G401.6 (cell line): Measurements from ENCODE around the gene ATF4.
A peak's percentile ranks its signal among the peaks of the same experiment; 100 is the strongest.
"Not testable (repeated sequence)": the region's sequence is repeated elsewhere in the genome, so short reads cannot be mapped to it uniquely, and the experiment has no call there.

Experiments used
- FAIRE-seq: peaks from 2 replicates; lab custom pipeline; 2012; peaks lifted over from hg19 to GRCh38; lab: Jason Lieb, UNC

ATF4 gene

DNA sequence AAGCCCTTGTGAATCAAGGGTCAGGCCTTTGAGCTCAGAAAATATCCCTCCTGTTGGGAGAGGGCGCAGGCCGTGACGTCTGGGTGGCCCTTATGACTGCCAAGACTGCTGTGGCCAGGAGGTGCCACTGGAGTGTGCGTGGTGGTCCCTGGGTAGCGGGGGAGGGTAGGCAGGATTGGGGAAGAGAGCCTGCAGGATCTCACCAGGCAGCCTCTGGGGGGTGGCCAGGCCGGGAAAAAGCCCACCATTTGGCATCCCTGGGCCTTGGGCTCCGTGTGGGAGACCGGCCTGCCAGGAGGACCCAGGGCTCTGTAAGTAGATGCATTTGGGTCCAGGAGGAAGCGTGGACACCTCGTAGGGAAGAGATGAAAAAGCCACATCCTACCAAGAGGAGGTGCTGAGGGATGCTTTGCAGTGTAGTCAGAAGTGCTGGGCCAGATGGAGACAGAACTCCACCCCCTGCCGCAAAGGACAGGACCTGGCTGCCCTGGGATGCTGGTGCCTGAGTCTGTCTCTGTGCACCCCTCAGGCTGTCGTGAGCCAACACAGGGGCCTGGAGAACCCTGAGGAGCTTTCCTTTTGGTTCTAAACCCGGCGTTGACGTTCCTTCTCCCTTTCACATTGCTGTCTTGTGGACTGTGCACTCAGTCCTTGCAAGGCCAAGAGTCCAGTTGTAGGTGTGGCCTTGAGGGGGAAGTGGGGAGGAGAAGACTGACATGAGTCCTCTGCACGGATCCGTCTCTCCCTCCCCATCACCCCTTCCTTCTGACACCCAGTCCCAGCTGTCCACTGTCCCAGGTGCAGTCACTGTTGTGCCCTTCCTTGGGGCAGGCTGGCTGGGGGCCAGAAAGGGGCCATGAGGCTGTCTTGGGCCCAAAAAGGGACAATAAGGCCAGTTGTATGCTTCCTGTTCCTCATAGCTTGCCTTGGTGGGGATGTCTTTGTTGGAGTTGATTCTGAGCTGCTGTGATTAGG lies 31.0 kb upstream of the ATF4 start:
- FAIRE-seq = no peak

DNA sequence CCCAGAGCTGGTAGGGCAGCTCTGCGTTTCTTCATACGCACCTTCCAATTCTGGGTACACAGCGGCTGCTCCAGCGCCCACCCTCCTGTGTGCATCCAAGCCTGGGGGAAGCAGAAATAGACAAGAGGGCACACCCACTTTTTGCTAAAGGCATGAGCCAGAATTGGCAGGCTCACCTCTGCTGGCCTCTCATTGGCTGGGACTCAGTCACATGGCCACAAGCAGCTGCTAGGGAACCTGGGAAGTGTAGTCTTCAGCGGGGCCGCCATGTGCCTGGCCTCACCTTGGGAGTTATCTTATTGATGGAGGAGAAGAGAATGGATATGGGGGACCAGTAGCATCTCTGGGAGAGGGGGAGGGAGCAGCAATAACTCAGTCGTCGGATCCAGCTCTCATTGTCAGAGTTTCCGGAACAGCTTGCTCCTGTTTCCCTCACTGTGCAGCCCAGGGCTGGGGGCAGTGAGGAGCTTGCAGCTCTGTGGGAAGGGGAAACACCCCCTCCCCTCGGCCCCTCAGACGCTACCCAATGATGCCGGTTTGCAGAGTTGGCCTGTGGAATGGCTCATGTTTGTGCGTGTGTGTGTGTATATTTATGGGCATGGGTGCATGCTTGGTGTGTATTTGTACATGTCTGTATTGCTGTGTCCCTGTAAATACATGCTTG lies 30.1 kb upstream of the ATF4 start:
- FAIRE-seq = peak; percentile 94

DNA sequence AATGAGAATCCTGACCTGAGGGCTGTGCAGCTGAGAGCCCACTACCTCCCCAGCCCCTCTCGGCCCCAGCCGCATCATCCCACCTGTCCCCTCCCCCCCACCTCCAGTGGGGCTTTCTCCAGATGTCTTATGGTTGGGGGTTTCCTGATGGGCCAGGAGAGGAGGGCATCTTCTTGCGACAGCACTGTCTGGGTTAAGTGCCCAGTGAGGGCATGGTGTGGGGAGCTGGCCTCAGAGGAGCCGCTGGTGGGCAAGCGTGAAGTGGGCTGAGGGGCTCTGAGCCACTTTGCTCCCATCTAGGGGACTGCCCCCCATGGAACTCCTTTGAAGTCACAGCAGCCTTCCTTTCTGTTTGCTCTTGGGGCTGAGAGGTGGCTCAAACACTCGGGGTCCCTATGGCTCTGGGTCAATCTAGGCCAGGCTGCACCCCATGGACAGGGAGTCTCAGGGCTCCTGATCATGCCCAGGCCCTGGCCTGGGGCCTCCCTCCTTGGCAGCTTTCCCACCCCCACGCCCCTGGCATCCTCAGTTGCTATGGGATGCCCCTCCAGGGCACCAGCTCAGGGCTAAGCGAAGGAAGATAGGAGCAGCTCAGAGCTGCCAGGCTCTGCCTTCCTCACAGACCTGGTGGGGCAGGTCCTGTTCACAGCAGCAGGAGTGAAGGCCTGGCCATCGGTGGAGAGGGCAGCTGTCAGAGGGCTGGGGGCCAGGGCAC lies 29.2 kb upstream of the ATF4 start:
- no peak for FAIRE-seq

DNA sequence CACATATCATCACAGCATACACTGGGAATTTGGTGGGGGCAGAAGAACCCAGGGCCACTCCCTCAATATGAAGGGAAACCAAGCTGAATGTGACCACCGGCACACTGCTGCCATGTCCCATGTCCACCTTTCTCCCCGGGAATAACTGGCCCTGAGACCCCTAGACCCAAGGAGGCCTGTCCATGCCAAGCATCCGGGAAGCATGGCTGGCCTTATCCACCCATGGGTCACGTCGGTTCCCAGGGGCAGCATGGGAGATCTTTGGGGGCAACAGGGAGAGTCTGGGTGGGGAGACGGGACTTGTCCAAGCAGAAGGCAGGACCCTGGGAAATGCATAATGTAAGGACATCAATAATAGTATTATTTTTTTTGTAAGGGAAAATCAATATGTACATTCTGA lies 28.7 kb upstream of the ATF4 start:
- FAIRE-seq = no peak

DNA sequence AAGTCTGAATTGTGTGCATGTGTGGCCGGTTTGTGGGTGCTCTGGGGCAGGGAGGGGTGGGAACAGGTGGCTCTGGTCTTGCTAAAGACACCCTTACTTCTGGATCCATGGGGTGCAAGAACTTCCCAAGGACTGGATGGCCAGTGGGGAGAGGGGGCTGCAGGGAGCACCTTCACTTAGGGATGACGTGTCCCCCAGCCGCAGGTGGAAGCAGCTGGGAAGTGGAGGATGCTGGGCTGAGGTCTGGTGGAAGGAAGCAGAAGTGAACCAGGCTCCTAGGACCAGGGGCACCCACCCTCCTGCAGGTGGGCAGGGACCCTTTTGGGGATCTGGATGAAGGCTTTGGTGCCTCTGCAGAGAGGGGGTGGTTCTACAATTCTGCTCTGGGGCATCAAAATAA lies 28.2 kb upstream of the ATF4 start:
- no peak for FAIRE-seq

DNA sequence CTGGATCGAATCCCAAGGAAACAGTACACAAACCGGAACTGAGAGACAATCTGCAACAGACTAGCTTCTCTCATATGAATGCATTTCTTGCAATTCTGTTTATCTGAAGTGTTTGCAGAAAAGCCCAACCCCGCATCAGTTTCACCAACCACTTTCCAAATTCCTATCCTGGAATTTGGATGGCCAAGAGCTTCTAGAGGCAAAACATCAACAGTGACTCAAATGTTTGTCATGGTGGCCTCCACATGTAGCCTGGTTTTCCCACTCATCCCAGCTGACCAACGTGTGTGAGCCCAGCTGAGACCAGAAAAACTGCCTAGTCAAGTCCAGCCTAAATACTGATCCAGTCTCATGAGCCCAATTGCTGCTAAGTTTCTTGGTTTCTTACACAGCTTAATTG lies 26.6 kb upstream of the ATF4 start:
- no peak for FAIRE-seq

DNA sequence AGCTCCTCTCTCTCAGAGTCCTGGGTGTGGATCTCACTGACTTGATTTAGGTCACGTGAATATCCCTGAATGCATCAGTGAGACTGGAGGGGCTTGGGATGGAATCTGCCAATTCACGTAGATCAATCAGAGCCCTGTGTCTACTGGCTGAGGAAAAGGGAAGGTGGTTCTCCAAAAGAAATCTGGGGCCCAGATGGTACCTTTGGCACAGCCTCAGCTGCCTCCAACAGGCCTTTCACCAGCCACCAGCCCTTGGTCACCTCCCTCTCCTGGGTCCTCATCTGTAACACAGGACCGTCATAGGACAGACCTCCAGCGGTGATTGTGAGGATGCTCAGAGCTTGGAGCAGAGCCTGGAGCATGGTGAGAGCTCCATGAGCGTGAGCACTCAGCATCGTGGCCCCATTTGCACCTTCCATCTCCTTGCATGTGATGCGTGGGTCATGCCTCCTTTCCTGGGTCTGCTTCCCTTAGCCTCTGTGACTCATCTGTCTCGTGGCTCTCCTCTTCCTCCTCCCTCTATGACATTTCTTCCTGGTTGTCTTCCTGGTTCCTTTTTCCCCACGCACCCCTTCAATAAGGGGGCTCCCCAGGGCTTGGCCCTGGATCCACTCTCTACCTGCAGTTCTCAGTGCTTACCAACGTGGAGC lies 25.8 kb upstream of the ATF4 start:
- no peak for FAIRE-seq

DNA sequence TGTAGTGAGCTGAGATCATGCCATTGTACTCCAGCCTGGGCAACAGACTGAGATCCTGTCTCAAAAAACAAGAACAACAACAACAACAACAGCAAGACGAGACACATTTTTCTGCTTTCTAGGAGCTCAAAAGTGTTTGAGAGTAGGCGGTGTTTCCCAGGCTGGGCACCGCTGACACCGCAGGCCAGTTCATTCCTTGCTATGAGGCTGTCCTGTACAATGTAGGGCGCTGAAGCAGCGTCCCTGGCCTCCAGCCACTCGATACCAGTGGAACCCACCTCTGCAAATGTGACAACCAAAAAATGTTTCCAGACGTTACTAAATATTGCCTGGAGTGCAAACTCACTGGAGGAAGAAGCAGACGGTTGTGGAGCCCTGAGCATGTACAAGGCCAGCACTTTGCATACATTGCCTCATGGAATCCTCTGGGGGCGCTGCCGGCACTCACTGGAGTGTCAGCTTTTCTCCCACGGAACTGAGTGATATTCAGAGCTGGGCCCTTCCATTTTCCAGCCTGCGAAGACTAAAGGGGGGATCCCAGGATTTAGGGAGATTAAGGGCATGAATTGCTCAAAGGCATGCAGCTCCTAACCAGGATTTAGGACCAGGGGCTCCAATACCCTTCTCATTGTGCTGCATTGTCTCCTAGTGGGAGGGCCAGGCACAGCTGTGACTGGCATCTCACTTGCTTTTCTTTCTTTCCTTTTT lies 24.1 kb upstream of the ATF4 start:
- FAIRE-seq = peak; percentile 71

DNA sequence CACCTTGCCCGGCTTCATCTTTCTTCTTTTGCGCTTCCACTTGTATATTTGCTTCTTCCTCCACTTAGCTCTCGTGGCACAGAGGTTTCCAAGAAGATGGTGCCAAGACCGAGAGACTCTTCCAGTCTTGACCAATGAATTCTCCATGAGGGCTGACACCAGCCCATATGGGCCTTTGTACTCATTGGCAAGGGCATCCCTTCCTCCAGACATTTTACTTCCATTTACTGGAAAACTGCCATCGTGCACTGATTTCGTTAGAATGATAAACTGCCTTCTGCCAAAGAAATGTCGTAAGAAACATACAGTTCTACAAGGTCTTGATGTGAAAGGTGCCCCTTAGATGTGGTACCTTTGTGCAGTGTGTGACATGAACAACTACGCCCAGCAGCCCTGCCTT lies 22.9 kb upstream of the ATF4 start:
- FAIRE-seq = no peak

DNA sequence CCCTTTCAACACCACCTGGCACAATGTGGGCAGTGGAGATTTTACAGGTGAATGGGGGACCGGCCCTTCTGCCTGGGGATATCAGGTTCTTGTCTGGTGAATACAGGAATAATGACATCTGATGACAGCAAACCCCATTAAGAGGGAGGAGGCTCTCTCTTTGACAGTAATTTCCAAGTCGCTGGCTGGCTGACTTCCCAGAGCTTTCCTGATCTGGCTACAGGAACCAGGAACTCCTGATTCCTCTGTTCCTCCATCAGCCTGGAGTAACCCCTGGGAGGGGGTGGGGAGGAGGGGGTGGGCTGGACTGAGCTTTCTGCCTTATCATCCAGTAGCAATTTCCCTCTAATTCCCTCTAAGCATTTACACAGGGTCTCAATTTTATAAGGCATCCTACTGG lies 22.0 kb upstream of the ATF4 start:
- FAIRE-seq = no peak

DNA sequence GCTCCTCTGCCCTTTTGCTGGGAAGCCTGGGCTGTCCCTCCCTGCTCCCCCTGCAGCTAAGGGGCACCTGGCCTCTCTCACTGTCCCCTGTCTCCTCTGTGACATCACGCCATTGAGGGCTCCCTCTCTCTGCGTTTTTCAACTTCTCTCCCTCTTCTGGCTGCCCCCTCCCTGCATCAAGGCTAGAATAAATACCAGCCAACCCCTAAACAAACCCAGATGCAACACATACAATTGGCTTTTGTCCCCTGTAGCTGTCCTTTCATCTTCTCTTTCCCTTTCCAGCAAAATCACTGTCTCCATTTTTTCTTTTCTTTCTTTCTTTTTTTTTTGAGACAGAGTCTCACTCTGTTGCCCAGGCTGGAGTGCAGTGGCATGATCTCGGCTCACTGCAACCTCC lies 21.6 kb upstream of the ATF4 start:
- no peak for FAIRE-seq

DNA sequence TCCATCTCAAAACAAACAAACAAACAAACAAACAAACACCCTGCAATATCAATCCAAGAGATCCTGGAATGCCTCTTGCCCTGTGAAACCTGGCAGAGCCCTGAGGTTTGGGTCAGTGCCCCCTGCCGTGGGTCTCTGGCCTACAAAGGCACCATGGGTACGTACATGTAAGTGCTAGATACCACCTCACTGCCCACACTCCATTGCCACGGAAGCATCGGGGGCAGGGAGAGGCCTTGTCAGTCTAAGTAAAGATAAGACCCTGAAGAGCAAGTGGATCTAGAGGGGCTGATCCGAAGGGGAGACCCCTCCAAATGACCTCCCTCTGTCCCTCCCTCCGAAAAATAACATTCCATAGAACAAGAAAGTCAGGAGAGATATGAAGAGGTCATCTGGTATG lies 20.3 kb upstream of the ATF4 start:
- FAIRE-seq = no peak

DNA sequence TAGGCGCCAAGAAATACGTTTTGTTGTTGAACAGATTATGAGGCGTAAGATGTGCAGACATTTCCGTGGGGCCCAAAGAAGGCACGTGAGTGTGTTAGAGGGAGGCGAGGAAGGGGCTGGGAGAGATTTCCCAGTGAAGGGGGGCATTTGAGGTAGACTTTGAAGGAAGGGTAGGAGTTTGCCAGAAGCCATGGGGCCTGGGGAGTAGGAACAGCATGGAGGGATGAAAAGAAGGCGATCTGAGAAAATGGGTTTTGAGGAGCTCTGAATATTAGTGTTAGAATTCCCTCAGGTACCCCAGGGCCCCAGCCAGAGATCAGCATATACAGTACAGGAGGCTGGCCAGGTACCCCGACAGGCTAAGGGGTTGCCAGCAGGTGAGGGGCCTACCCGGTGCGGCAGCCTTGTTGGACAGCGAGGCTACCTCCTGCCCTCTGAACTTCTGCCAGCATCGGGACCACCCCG lies 18.7 kb upstream of the ATF4 start:
- no peak for FAIRE-seq

DNA sequence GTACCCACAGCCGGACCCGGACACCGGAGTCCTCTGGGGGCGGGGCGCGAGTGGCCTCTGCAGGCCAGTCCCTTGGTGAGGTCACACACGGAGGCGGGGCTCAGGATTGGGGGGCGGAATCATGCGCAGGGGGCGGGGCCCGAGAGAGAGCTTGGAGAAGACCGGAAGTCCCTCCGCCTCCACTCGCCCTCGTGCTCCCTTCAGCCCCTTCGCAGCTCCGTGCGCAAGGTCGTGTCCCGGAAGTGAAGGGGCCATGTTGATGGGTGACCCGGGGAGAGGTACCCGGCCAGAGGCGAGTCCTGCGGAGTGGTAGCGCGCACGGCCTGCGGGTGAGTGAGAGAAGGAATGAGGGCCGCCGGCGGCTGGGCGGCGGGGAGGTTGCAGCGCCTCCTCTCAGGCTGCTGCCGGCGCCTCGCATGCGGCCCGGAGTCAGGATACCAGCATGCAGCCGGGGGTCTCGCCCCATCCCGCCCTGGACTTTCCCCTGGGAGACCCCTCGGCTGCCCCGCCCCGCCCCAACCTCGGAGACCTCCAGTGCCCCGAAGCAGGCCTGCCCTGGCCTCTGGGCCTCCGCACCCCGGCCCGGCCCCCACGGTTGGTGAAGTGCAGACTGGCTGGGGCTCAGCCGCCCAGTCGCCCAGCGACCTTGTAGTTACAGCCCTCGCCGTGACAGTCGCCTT lies 18.1 kb upstream of the ATF4 start, which contains the start of gene MIEF1:
Gene MIEF1, plus strand, starts transcription at position 182 of the 680 bp plus-strand sequence. CDS start 9,005 bp downstream, outside the sequence.
- FAIRE-seq = peak; percentile 97

DNA sequence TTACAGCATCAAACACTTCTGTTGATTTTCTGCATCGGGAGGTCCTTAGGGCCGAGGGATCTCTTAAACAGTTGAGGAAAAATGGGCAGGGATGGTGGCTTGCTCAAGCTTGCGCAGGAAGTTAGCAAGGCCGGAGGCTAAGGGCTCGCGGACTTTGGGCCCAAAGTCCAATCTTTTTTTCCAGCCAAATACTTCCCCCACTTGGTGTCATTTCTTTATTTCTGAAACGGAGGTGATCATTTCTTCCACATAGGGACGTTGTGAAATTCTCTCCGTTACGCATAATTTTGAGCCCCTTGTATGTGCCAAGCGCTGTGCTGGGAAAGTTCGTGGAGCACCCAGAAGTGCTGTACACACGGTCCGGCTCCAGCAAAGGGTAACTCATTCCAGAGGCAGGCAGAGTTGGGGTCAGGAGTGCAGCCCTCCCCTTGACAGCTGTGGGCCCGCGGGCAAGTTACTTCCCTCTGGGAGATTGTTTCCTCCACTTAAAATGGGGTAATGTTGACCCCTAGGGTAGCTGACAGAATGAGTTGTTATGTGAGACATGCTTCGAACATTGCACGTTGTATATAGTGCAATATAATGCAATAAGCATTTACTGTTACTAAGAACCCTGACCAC lies 17.5 kb upstream of the ATF4 start:
- FAIRE-seq = no peak

DNA sequence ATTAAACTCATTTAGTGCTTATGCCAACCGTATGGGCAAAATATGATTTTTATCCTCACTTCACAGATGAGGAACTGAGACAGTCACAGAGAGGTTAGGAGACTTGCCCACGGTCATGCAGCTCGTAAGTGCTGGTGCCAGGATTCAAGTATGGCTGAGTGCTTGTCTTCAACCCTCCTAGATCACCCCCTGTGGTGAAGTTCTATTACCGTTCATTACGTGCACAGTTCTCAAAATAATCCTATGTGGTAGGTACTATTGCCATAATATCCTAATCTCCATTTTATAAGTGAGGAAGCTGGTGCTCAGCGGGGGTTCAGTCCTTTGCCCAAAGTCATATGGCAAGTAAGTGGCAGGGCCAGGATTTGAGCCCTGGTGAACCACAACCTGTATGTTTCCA lies 16.7 kb upstream of the ATF4 start:
- FAIRE-seq = no peak

DNA sequence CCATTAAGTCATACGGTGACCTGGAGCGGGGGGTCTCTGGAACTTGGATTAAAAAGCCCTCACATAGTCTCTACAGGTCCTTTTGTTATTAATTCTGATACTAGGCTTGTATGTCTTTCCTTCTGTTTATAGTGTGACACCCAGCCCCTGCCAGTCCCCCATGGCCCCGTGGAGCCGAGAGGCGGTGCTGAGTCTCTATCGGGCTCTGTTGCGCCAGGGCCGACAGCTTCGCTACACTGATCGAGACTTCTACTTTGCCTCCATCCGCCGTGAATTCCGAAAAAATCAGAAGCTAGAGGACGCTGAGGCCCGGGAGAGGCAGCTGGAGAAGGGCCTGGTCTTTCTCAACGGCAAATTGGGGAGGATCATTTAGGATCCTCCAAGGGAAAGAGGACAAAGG lies 16.3 kb upstream of the ATF4 start:
- FAIRE-seq = no peak

DNA sequence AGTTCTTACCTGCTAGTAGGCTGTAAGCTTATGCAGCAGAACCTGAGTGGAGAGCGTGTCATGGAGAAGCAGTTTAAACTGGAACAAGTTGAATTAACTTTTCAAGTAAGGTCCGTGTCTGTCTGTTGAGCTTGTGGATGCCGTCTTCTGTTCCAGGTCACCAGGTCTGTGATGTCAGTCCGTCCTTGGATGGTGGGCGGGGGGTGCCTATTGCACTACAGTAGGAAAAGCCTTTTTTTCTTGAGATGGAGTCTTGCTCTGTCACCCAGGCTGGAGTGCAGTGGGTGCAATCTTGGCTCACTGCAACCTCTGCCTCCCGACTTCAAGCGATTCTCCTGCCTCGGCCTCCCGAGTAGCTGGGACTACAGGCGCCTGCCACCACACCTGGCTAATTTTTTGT lies 13.3 kb upstream of the ATF4 start:
- not testable (repeated sequence) for FAIRE-seq

DNA sequence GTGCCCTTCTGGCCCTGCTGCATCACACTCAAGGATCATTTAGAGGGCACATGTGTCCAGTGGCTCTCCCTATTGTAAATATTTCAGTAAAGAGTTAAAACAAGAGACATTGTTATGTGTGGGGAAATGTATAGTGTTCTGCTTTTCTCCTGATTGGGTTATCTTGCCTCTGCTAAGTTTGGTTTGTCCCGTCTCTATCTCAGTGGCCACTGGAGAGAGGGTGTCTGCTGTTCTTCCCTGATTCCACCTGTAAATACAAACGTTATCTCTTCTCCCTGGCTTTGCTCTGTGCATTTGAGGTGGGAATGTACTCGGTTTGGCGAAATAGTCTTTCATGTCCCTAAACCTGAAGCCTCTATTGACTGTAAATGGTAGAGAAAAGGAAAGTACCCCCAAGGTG lies 12.0 kb upstream of the ATF4 start:
- no peak for FAIRE-seq

DNA sequence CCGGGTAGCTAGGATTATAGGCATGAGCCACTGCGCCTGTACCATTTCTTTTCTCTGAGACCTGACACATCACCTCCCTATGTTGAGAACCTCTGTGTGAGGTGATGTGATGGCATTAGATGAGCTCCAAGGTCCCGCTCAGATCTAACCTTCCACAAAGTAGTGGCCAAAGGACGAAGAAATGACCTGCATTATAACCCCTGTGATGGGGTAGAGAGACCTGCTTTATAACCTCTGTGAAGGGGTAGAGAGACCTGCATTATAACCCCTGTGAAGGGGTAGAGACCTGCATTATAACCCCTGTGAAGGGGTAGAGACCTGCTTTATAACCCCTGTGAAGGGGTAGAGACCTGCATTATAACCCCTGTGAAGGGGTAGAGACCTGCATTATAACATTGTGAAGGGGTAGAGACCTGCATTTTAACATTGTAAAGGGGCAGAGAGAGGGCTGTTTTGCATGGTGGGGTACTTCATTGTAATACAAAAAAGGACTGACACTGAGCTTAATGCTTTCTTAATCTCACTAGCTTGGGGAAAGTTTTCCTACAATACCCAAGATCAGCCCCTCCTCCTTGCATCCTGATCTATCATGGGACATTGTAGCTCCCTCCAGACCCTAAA lies 9.7 kb upstream of the ATF4 start:
- no peak for FAIRE-seq
